Colonic mucosa (tissue), 4 donors: Measurements from ENCODE around the gene ACTN3. TPM values are rescaled to one million over a fixed set of nuclear protein-coding genes. Genes with fewer than 3 reads are reported as not detected.

ENCODE experiments used
- DNase-seq: peaks from one replicate; pipeline ENCODE4 v3.0.0-alpha.2; 2020
- H3K27ac ChIP-seq: fragments of 200-600 bp; one replicate; pipeline ENCODE4 v1.8.0; 2021
- H3K27me3 ChIP-seq: fragments of 200-600 bp; one replicate; pipeline ENCODE4 v1.8.0; 2021
- H3K36me3 ChIP-seq: fragments of 200-600 bp; one replicate; pipeline ENCODE4 v1.8.0; 2021
- H3K4me1 ChIP-seq: fragments of 200-600 bp; one replicate; pipeline ENCODE4 v1.8.0; 2021; ENCODE audit warnings: mild to moderate bottlenecking
- H3K4me3 ChIP-seq: fragments of 200-600 bp; one replicate; pipeline ENCODE4 v1.8.0; 2021
- H3K9ac ChIP-seq, 2 donors: one replicate each; pipeline ENCODE4 v1.7.0; 2013; ENCODE audit warnings: control low read depth in 2 of 2, low read depth in 2 of 2, low read length in 2 of 2
- H3K9me3 ChIP-seq: fragments of 200-600 bp; one replicate; pipeline ENCODE4 v1.8.0; 2021
- CTCF ChIP-seq: fragments of 200-600 bp; IDR thresholded peaks from one replicate; pipeline ENCODE4 v1.8.0; 2022; ENCODE audit warnings: antibody characterized with exemption, mild to moderate bottlenecking
- intact Hi-C: fragments of 100-400 bp; cut with DNase I; formaldehyde crosslinking; loops from one replicate; pipeline ENCODE4 v1.14.1; 2022
- total RNA-seq, 2 donors: library from RNA; stranded (reverse); fragmentation: NEBNext Ultra II Directional in 1 of 2; extraction: Animal tissue kit (Norgen Biotek cat#: 25700) in 1 of 2; gene quantifications; one replicate each; pipeline ENCODE4 v1.2.1, GENCODE V29; 2021
- donor health status: healthy.
- donor health status: DM: no; HTN: no; CAD: no.
- donor health status: DM: no; HTN: no; CAD: no.

The ACTN3 gene
- total RNA-seq, 2 donors from 2014 or later = 0.11 TPM; not detected in 1

GRCh38 chr11:66529655-66530054 is 17.0 kb upstream of the ACTN3 start:
- no peak overlapping the region for H3K4me3 ChIP-seq
- intact Hi-C loops = no loop called here
- TF ChIP-seq CTCF = no peak
- no peak for DNase-seq
- H3K9me3 ChIP-seq = no peaks in the 10 kb centered on the region
- no peaks in the 10 kb centered on the region for H3K27me3 ChIP-seq
- no peaks in the 10 kb centered on the region for H3K36me3 ChIP-seq
- H3K4me1 ChIP-seq = no peaks in the 10 kb centered on the region
- no peak overlapping the region for H3K9ac ChIP-seq
- no peak overlapping the region for H3K27ac ChIP-seq

- Histone ChIP-seq H3K27ac (no peak overlapping the region), H3K27me3 (no peaks in the 10 kb centered on the region), H3K36me3 (no peaks in the 10 kb centered on the region), H3K9ac (no peak overlapping the region), H3K4me3 (no peak overlapping the region), H3K4me1 (no peaks in the 10 kb centered on the region), H3K9me3 (no peaks in the 10 kb centered on the region)
- no peak for DNase-seq
- TF ChIP-seq CTCF = no peak
- intact Hi-C loops = no loop called here
Observed at GRCh38 chr11:66530927-66531709, 15.6 kb upstream of the ACTN3 start.

GRCh38 chr11:66531841-66532240 is 14.9 kb upstream of the ACTN3 start:
- H3K27ac ChIP-seq = no peak overlapping the region
- TF ChIP-seq CTCF = no peak
- H3K9ac ChIP-seq = no peak overlapping the region
- H3K4me1 ChIP-seq = no peaks in the 10 kb centered on the region
- no peaks in the 10 kb centered on the region for H3K9me3 ChIP-seq
- no peaks in the 10 kb centered on the region for H3K36me3 ChIP-seq
- no peak for DNase-seq
- no peak overlapping the region for H3K4me3 ChIP-seq
- no peaks in the 10 kb centered on the region for H3K27me3 ChIP-seq
- intact Hi-C loops = no loop called here

- Histone ChIP-seq H3K27me3 (no peaks in the 10 kb centered on the region), H3K36me3 (no peaks in the 10 kb centered on the region), H3K27ac (no peak overlapping the region), H3K4me1 (no peaks in the 10 kb centered on the region), H3K4me3 (no peak overlapping the region), H3K9ac (no peak overlapping the region), H3K9me3 (no peaks in the 10 kb centered on the region)
- no peak for TF ChIP-seq CTCF
- intact Hi-C loops = no loop called here
- DNase-seq = no peak
Observed at GRCh38 chr11:66532784-66533183, 13.9 kb upstream of the ACTN3 start.

- intact Hi-C loops = no loop called here
- DNase-seq = no peak
- Histone ChIP-seq H3K9ac (no peak overlapping the region), H3K4me1 (peaks cover 2% of the 10 kb centered on the region), H3K4me3 (no peak overlapping the region), H3K9me3 (no peaks in the 10 kb centered on the region), H3K36me3 (no peaks in the 10 kb centered on the region), H3K27ac (no peak overlapping the region), H3K27me3 (no peaks in the 10 kb centered on the region)
- no peak for TF ChIP-seq CTCF
Observed at GRCh38 chr11:66539170-66539869, 7.4 kb upstream of the ACTN3 start.
